Hematopoietic multipotent progenitor cell treated with erythropoietin and hydrocortisone succinate and interleukin-3 and kit ligand, for 15 days (in vitro differentiated cells): Measurements from ENCODE around the gene GSTO2.
A peak's percentile ranks its signal among the peaks of the same experiment; 100 is the strongest.

Source experiments
- DNase-seq: peaks from one replicate; pipeline ENCODE4 v3.0.0-alpha.2; 2015; ENCODE audit warnings: low spot score

Gene GSTO2

GRCh38 chr10:104281694-104282093 lies 12.7 kb downstream of the GSTO2 start:
- DNase-seq: no peak

GRCh38 chr10:104284846-104285245 lies 15.9 kb downstream of the GSTO2 start:
- DNase-seq: no peak

GRCh38 chr10:104286939-104287338 lies 18.0 kb downstream of the GSTO2 start:
- DNase-seq: no peak

GRCh38 chr10:104288355-104288754 lies 19.4 kb downstream of the GSTO2 start:
- DNase-seq: no peak

GRCh38 chr10:104291439-104291951 lies 22.5 kb downstream of the GSTO2 start:
- DNase-seq: peak; percentile 93

- no peak for DNase-seq
Measured at GRCh38 chr10:104293011-104293410, 24.0 kb downstream of the GSTO2 start.

- no peak for DNase-seq
Measured at GRCh38 chr10:104293781-104294321, 24.9 kb downstream of the GSTO2 start.

GRCh38 chr10:104296687-104297436 lies 27.9 kb downstream of the GSTO2 start:
- DNase-seq: no peak

- DNase-seq: no peak
Measured at GRCh38 chr10:104297697-104298660, 29.0 kb downstream of the GSTO2 start.

- no peak for DNase-seq
Measured at GRCh38 chr10:104299031-104299904, 30.3 kb downstream of the GSTO2 start.

- DNase-seq: no peak
Measured at GRCh38 chr10:104300002-104300735, 31.2 kb downstream of the GSTO2 start.

GRCh38 chr10:104300736-104301292 lies 31.8 kb downstream of the GSTO2 start:
- DNase-seq: no peak

GRCh38 chr10:104301907-104302690 lies 33.1 kb downstream of the GSTO2 start:
- DNase-seq: no peak

GRCh38 chr10:104303594-104304355 lies 34.8 kb downstream of the GSTO2 start:
- no peak for DNase-seq

GRCh38 chr10:104304356-104304745 lies 35.4 kb downstream of the GSTO2 start:
- DNase-seq: no peak

- DNase-seq: no peak
Measured at GRCh38 chr10:104304927-104305326, 35.9 kb downstream of the GSTO2 start.

- DNase-seq: no peak
Measured at GRCh38 chr10:104306897-104307296, 37.9 kb downstream of the GSTO2 start.

GRCh38 chr10:104307576-104308438 lies 38.8 kb downstream of the GSTO2 start:
- no peak for DNase-seq
